K562 (cell line): Measurements from ENCODE around the gene MADCAM1. TPM values are rescaled to one million over a fixed set of nuclear protein-coding genes. Genes with fewer than 3 reads are reported as not detected.

Experiments used
- BACH1 ChIP-seq: fragments of 200-800 bp; sonication (Bioruptor generic); IDR thresholded peaks from 2 replicates; pipeline ENCODE4 v1.6.1; 2016; ENCODE audit warnings: missing genetic modification characterization, missing compliant biosample characterization
- CHD2 ChIP-seq: IDR thresholded peaks from 2 replicates; pipeline ENCODE4 v1.6.1; 2011; ENCODE audit warnings: low read depth, low read length
- CXXC5 ChIP-seq: fragments of 250-450 bp; sonication (Bioruptor Pico); IDR thresholded peaks from 2 replicates; pipeline ENCODE4 v1.8.0; 2022; ENCODE audit warnings: inconsistent platforms, mild to moderate bottlenecking, moderate library complexity
- E2F3 ChIP-seq: fragments of 250-450 bp; sonication (Bioruptor Pico); IDR thresholded peaks from 2 replicates; pipeline ENCODE4 v1.4.0; 2020; ENCODE audit warnings: mild to moderate bottlenecking
- FOXP1 ChIP-seq: sonication (generic); formaldehyde crosslinking; IDR thresholded peaks from 2 replicates; pipeline ENCODE4 v1.8.0; 2022; ENCODE audit warnings: mild to moderate bottlenecking, missing genetic modification reagents
- FOXP4 ChIP-seq: sonication (generic); formaldehyde crosslinking; IDR thresholded peaks from 2 replicates; pipeline ENCODE4 v1.8.0; 2022; ENCODE audit warnings: mild to moderate bottlenecking, missing genetic modification reagents, borderline replicate concordance
- GTF2E2 ChIP-seq: fragments of 200-800 bp; sonication (Bioruptor generic); IDR thresholded peaks from 2 replicates; pipeline ENCODE4 v1.6.1; 2016; ENCODE audit warnings: missing genetic modification characterization, missing compliant biosample characterization
- KDM4B ChIP-seq, 2 experiments: fragments of 450-650 bp in 1 of 2; sonication (generic) in 1 of 2; IDR thresholded peaks; 2 replicates each; pipeline ENCODE4 v1.6.1; 2016 to 2017; ENCODE audit warnings: borderline replicate concordance in 2 of 2, antibody characterized with exemption in 1 of 2, low read depth in 1 of 2, mild to moderate bottlenecking in 1 of 2
- MAFF ChIP-seq: IDR thresholded peaks from 2 replicates; pipeline ENCODE4 v1.6.1; 2012; ENCODE audit warnings: low read length, improper control_type of control experiment
- NCOR1 ChIP-seq: fragments of 450-650 bp; IDR thresholded peaks from 2 replicates; pipeline ENCODE4 v1.6.1; 2016; ENCODE audit warnings: mild to moderate bottlenecking, moderate library complexity
- PHF20 ChIP-seq: fragments of 450-650 bp; IDR thresholded peaks from 2 replicates; pipeline ENCODE4 v1.6.1; 2018; ENCODE audit not compliant: partially characterized antibody
- PPARD ChIP-seq: fragments of 250-450 bp; sonication (Bioruptor Pico); IDR thresholded peaks from 2 replicates; pipeline ENCODE4 v1.8.0; 2022; ENCODE audit warnings: inconsistent platforms, mild to moderate bottlenecking, moderate library complexity
- PTRF ChIP-seq: fragments of 450-650 bp; IDR thresholded peaks from 2 replicates; pipeline ENCODE4 v1.6.1; 2016; ENCODE audit warnings: mild to moderate bottlenecking, missing genetic modification characterization, missing compliant biosample characterization
- SMAD1 ChIP-seq: fragments of 150-350 bp; IDR thresholded peaks from 2 replicates; pipeline ENCODE4 v1.6.1; 2014; ENCODE audit warnings: low read length, low read depth; ENCODE audit not compliant: partially characterized antibody
- SMAD2 ChIP-seq: fragments of 150-350 bp; IDR thresholded peaks from 2 replicates; pipeline ENCODE4 v1.6.1; 2014; ENCODE audit warnings: low read depth, mild to moderate bottlenecking, low read length
- SMARCA5 ChIP-seq: fragments of 450-650 bp; IDR thresholded peaks from 2 replicates; pipeline ENCODE4 v1.6.1; 2016
- TCF7 ChIP-seq: sonication (generic); IDR thresholded peaks from 2 replicates; pipeline ENCODE4 v1.6.1; 2016; ENCODE audit warnings: antibody characterized with exemption, borderline replicate concordance
- TEAD2 ChIP-seq: fragments of 450-650 bp; IDR thresholded peaks from 2 replicates; pipeline ENCODE4 v1.6.1; 2016; ENCODE audit warnings: missing genetic modification characterization, control low read depth, missing compliant biosample characterization
- ZKSCAN8 ChIP-seq: fragments of 200-800 bp; sonication (Bioruptor generic); IDR thresholded peaks from 2 replicates; pipeline ENCODE4 v1.6.1; 2016; ENCODE audit warnings: missing genetic modification characterization, missing compliant biosample characterization
- ZNF174 ChIP-seq: fragments of 250-450 bp; sonication (Bioruptor Pico); IDR thresholded peaks from 2 replicates; pipeline ENCODE4 v1.4.0; 2020; ENCODE audit warnings: mild to moderate bottlenecking
- ZNF583 ChIP-seq: fragments of 250-450 bp; sonication (Bioruptor Pico); IDR thresholded peaks from 2 replicates; pipeline ENCODE4 v1.4.0; 2020
- ZNF584 ChIP-seq: fragments of 200-800 bp; sonication (Bioruptor generic); IDR thresholded peaks from 2 replicates; pipeline ENCODE4 v1.6.1; 2016; ENCODE audit warnings: low read depth, mild to moderate bottlenecking, missing genetic modification characterization, missing compliant biosample characterization
- ZNF766 ChIP-seq: fragments of 200-800 bp; sonication (Bioruptor generic); conservative IDR thresholded peaks from 2 replicates; pipeline ENCODE4 v1.6.1; 2016; ENCODE audit warnings: missing genetic modification characterization, missing compliant biosample characterization
- polyA plus RNA-seq, 8 experiments: library from polyadenylated mRNA; depleted of rRNA in 4 of 8; stranded (reverse) in 5 of 8; unstranded in 3 of 8; fragments of >200 nt; fragmentation: Nextera tagmentation in 2 of 8; fragmentation: Illumina TruSeq in 1 of 8; extraction: Ambion mirVana in 2 of 8; extraction: Trizol in 1 of 8; gene quantifications; 2 replicates each; pipeline versions ENCODE4 v1.2.1 to v1.2.3, GENCODE V29; 2011 to 2014; ENCODE audit warnings: inconsistent platforms in 1 of 8, missing spikeins in 1 of 8
- total RNA-seq, 7 experiments: library from RNA; depleted of rRNA in 6 of 7; stranded (reverse); fragments of >200 nt in 6 of 7; fragmentation: Illumina TruSeq in 2 of 7; extraction: Trizol in 2 of 7; gene quantifications; 2 replicates each; pipeline versions ENCODE4 v1.2.1 to v1.2.3, GENCODE V29; 2011 to 2021; ENCODE audit warnings: low replicate concordance in 1 of 7

Gene MADCAM1
- total and polyA plus RNA-seq, 9 of the 15 experiments (the other 6 are each of a cell fraction or from before 2014, with no cell fraction given), result 0.09 to 0.36 (median 0.09) TPM; not detected in 6

DNA sequence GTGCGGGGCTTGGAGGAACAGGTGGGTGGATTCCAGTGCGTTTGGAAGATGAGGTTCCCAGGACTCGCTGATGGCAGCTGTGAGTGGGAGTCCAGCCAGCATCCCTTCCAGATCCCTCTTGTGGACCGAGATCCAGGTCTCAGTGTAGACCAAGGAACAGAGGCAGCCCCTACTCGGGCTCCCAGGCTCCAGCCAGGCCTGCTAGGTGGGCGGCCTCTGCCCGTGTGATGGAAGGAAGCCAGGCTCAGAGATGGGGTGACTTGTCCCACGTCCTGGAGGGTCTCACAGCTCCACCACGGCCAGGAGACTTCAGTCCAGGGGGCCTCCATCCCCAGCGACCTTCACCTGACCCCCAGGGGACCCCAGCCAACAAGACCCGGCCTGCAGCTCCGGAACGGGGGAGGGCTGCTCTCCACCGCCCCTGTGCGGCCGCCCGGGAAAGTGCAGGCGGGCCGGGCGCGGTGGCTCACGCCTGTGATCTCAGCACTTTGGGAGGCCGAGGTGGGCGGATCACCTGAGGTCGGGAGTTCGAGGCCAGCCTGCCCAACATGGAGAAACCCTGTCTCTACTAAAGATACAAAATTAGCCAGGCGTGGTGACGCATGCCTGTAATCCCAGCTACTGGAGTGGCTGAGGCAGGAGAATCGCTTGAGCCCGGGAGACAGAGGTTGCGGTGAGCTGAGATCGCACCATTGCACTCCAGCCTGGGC is 729 bp upstream of the MADCAM1 start (continued):
- TF ChIP-seq PHF20 (peak; percentile 50), PPARD (no peak), TCF7 (no peak), SMAD1 (no peak), PTRF (tag) (no peak), ZNF174 (no peak), BACH1 (tag) (no peak), E2F3 (CRISPR knock-in tag) (no peak), GTF2E2 (tag) (no peak), MAFF (no peak), TEAD2 (tag) (no peak), ZNF766 (CRISPR knock-in tag) (no peak), FOXP4 (no peak), FOXP1 (no peak), SMAD2 (no peak), CHD2 (no peak), KDM4B (IDR thresholded peaks at IDR 0.05; ENCODE audit: borderline replicate concordance in 2 of 2, low read depth in 1 of 2) (no peak), CXXC5 (CRISPR knock-in tag) (peak; percentile 55), SMARCA5 (peak; percentile 79), NCOR1 (no peak), ZNF584 (CRISPR knock-in tag) (no peak), ZNF583 (CRISPR knock-in tag) (no peak), ZKSCAN8 (CRISPR knock-in tag) (no peak)
